Dermis microvascular lymphatic vessel endothelial cell (primary cell): Measurements from ENCODE around the gene SLC24A3. TPM values are rescaled to one million over a fixed set of nuclear protein-coding genes. Genes with fewer than 3 reads are reported as not detected.

ENCODE experiments used
- DNase-seq, 2 donors: peaks; one replicate each; pipeline versions ENCODE4 v3.0.0 to v3.0.0-alpha.2; 2010; ENCODE audit warnings: low read depth in 2 of 2
- total RNA-seq: library from RNA; depleted of rRNA; stranded (reverse); fragments of >200 nt; gene quantifications from 2 replicates; pipeline ENCODE4 v1.2.1, GENCODE V29; 2014

Gene SLC24A3
- total RNA-seq, 1 donor from 2014 or later, result under 0.01 TPM

DNA sequence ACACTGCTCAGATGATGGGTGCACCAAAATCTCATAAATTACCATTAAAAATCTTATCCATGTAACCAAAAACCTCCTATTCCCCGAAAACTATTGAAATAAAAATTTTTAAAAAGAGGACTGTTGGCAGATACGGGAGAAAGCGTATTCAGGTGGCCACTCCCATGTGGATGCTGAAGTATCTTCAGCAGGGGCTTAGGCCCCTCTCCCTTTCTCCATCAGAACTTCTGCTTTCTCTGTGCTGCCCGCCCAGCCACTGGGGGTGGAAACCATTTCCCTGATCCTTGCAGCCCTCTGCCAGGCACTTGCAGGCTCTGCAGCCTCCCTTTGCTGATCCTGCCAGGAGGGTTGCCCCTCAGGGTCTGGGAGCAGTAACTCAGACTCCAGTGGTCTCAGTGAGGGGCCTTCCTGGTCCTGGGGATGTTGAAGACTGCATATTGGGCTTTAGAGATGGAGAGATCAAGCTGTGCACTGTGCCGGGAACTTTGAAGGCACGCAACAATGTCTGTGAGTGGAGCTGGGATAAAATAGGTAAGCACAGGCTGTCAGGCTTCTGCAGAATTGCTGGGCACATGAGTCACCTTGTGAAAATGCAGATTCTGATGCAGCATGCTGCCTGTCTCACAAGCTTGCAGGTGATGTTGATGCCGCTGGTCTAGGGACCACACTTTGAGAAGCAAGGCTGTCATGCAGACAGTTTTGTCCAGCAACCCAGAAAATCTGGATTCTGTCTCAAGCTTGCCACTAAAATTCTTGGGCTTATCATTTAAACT is 59.6 kb downstream of the SLC24A3 start:
- DNase-seq, result no peak

DNA sequence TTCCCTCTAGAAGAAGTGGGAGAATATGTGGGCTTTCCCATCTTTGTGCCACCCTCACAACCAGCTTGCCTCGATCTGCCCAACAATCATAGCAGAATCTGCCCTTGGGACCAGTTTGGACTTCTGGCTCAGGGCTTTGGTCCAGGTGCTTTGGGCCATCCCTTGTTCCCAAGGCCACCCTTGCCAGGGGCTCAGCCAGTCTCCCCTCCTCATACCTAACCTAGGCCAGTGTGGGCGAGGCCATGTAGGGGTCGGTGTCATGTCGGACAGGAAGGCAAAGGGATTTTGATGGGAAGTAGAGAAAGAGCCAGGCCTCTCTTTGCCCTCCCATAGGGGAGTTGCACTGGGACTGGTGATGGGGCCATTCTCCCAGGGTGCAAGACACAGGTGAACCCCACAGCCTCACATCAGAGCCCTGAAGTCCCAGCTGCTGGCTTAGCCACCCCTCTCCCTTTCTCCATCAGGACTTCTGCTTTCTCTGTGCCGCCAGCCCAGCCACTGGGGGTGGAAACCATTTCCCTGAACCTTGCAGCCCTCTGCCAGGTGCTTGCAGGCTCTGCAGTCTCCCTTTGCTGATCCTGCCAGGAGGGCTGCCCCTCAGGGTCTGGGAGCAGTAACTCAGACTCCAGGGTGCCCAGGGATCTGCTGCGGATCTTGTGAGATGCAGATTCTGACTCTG is 60.7 kb downstream of the SLC24A3 start:
- DNase-seq, result no peak

DNA sequence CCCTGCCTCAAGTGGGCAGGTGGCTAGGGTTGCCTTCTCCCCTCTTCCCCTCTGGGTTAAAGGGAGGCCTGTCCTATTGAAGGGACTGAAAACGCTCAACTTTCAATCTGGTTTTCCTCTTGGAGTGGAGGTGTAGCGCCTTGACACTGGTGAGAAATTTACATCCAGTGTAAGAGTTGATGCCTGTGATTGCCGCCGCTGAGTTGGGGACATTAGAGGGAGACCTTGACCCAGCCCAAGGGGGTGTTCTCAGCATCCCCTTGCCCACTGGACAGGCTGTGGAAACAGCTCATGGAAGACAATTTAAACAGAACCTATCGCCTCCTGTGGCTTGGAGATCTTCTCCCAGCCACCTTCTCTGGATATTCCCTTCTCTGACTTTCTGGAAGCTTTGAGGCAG is 61.6 kb downstream of the SLC24A3 start:
- DNase-seq, result no peak

DNA sequence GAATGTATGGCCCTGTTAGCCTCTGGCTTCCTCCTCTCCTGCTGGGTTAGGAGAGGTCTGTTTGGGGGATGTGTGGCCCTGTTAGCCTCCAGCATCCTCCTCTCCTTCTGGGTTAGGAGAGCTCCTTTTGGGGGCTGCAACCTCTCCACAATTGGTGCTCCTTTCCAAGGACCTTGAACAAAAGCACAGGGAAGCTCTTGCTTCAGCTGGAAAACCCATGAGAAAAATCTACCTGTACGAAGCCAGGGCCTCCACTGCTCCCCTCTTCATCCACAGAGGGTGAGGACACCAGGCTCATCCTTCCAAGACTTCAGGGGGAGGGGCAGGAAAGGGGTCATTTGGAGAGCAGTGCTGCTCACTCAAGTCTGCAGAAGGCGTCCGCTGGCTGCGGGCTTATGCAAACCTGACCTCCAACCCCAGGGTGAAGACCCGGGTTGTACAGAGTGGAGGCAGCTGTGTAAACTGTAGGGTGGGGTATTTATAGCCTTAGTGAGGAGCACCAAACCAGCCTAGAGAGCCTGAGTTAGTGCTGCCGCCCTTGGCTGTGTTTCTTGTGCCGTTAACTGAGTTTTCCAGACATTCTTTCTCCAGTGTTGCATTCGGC is 62.1 kb downstream of the SLC24A3 start:
- DNase-seq, result no peak

DNA sequence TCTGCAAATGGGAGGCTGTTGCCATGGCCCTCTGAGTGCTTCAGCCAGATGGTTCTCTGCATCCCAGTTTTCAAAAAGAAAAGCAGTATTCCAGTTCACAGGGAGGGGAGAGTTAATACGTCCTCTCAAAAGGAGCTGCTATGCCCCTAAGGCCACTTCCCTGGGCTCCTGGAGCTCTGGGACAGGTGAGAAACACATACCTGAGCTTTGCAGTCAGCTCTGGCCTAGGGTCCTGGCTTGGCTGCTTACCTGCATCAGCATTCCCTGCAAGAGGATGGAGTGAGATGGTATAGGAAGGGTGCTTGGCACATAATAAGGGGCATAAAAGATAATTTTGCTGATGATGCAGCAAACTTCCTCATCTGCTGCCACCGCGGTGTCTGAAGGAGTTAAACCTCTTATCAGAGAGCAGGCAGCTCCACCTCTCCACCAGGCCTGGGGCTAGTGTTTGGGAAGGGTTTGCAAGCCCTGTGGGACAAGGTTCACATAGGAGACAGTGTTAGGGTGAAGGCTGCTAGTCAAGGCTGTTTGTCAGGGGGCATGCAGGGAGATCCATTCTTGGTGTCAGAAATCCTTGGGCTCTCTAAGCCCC is 62.7 kb downstream of the SLC24A3 start:
- DNase-seq, result no peak

DNA sequence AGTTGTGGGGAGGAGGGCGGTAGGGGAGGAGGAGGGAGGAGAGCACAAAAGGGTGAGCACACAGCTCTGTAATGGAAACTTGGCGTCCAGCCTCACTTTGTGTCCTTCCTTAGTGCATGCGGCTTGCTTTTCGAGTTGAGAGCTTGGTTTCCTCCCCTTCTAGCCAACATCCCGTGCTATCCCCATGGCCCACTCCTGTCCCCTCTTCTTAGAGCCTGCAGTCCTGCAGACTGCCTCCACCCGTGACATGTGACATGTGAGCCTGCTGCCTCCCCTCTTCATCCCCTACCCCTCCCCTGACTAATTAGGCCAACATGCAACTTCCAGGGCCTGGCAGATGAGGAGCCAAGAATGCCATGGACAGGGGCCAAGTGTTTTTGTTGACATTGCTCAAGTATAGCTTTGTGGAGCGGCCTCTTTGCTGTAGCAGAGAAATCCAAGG is 63.2 kb downstream of the SLC24A3 start:
- DNase-seq, result no peak

DNA sequence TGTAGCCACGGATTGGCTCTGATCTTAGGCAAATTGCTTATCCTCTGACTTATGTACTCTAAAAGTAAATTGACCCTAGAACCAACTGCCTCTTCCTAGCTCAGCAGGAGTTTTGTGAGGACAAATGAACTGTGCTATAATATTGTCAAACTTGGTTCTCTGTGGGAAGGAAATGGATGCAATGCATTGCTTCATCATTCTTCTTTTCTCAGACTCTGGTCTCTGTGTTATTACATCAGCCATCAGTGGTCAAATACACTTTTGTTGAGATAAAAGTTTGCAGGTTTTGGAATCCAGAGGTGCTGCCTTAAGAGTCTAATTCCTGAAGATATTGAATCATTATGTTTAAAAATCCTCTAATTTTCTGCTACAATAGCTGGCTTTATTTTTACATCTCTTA is 64.9 kb downstream of the SLC24A3 start:
- DNase-seq, result no peak

DNA sequence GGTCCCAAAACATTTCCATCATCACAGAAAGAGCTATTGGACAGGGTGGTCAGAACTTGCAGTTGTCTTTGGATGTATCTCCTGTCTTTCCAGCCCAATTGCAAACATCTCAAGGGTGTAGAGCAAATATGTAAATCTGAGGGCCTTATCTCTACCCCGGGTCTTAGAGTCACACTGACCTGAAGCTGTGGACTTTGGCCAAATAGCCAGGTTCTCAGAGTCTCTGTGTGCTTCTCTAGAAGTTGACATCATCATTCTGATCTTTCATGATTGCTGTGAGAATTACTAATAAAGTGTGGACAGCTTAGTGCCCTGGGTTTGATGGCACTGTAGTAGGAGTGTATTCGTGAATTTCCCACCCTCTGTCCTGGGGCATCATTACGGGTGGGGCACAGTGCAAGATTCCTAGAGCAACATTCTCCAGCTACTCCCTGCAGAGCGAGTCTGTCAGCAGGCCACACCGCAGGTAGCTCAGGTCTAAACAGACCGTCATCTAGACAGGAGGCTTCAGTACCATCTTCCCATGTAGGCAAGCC is 71.1 kb downstream of the SLC24A3 start:
- DNase-seq, result no peak

DNA sequence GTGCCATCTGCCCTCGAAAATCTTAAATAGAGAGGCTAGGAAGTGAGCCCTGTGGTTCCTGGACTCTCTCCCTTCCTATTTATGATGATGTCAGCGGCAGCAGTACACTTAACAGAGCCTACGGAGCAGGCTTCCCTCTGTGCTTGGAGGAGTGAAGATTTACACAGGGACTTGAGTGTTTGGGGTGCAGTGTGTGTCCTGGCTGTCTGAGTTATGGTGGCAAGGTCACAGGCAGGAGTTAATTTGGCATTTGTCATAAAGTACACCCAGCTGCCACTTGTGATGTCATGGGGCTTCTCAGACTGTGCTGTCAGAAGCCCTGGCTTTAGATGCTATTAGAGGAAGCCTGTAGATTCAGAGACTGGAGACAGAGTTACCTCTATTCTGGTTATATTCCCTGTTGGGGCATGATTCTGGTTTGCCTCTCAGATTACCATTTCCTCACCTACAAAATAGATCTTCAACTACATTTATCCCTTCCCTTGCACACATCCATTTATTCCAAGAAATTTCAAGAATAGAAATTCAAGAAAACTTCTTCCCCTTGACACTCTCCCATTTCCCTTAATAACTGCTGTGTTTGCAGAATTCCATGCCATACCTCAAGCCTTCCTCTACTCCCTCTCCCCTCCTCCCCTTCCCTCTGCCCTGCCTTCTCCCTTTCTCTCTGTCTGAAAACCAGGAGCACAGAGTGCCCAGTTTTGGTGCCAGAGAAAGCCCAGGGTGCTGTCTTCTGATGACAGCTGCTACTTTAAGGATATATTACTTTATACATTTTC is 72.1 kb downstream of the SLC24A3 start:
- DNase-seq, result no peak

DNA sequence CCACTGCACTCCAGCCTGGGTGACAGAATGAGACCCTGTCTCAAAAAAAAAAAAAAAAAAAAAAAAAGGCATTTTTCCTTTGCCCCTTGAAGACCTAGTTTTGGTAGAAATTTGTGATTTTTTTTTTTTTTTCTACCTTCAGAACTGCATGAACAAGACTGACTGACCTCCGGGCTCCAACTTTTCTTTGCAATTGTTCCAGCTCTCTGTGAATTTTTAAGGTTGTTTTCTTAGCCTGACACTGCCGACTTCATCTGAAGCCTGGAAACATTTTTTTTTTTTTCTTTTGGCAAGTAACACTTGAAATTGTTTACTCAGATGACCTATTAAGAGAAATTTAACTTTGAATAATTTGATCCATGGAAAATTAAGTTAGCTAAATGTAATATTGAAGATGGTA is 73.0 kb downstream of the SLC24A3 start:
- no peak for DNase-seq

DNA sequence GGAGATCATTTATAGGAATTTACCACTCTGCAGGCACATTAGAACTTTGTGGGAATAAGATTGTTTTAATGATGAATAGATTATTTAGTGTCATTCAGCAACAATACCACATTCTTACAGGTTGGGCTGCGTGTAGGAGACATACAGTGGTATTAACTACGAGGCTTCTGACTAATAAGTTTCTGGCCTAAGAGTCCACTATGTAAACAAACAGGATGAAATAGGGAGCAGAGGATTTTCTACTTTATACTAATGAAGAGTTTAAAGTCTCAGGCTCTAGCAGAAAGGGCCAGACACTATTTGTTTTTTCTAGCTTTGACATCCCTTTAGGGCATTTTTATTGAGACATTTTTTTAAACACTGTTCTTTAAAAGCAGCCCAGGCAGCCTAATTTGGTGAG is 75.6 kb downstream of the SLC24A3 start:
- DNase-seq, result no peak

DNA sequence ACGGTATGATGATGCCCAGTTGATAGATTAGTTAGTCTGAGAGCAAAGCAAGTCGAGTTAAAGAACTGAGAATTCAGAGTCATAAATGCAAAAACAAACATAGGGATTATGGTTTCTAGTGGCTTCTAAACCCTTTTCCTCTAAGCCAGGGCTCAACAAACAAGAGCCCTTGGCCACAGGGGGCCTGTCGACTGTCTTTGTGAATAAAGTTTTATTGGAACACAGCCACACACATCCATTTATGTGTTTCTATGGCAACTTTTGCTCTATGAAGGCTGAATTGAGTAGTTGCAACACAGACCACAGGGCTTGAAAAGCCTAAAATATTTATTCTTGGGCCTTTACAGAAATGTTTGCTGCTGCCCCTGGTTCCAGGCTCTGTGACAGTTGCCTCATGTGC is 76.2 kb downstream of the SLC24A3 start:
- no peak for DNase-seq

DNA sequence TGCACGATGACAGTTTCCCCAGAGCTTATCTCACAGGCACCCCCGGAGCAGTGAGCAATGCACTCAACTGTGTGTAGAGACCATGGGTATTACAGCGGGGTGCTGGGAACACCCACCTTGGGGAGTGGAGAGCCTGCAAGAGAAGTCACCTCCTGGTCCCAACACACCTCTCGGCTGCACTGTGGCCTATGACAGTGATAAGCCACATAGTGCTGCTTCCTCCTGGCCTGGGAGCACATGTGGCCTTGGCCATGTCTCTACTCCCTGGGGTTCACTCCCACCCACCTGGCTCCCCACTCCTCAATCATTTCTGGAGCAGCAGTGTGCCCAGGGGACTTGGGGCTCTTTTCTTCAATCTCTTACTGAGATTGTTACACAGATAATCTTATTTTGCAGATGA is 77.0 kb downstream of the SLC24A3 start:
- no peak for DNase-seq

DNA sequence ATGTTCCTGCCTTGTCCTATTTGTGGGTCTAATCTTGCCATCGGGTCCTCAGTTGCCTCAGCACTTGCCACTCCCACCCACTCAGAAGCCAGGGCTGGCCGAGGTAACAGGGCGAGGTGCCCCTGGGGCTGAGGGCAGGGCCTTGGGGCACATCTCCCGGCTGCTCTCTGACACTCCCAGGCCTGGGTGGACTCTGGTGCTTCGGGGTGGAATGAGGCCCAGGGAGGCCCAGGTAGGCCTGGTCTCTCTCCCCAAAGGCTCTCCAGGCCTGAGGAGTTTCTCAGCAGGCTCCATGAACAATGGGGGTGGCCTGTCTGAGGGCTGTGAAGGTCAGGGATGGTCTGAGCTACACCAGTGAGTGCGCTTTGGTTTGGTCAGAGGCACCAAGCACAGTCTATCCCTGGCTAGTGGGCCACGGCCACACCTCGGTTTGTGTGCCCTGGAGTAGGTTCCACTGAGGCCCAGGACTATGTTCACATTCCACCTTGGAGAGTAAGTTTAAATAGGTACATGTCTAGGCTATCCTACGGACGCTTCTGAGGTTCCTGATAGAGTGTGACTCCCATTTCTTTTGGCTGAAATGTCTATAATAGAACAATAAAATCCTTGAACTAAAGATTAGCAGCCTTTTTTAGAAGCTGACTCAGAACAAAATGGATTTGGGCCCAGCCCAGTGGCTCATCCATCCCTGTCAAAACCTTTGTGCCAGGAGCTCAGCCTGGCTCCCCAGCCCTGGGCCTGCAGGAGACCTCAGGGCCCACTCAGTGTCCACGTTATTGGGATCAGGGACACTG is 78.8 kb downstream of the SLC24A3 start:
- no peak for DNase-seq

DNA sequence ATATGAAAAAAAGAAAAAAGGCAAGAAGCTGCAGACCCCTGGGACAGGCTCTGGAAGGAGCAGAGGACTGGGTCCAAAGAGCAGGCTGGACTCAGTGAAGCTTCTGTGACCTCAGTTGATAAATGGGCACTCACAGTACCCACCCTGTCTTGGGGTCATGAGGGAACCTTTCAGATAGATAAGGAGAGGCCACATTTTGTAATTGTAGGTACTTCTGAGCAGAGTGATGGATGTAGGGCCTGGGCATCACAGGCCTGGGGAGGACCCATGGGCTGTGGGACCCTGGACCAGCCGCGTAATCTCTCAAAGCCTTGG is 79.3 kb downstream of the SLC24A3 start:
- no peak for DNase-seq

DNA sequence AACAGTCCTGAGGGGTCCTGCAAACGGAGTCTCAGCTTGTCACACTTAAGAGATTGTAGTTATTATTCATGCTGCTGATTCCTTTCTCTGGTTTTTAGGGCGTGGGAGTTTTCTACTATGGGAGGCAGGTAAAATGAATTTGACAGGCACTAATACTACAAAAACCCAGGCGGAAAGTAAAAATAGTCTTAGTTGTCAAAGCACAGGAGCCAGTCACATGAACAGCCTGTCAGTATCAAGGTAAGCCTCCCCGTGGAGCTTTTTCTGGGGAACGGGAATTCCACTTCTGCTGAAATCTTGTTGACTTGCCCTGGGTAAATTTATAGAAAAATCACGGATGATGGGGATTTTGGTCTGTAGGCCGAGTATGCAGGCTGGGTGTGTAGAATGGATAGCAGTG is 79.8 kb downstream of the SLC24A3 start:
- DNase-seq, result no peak

DNA sequence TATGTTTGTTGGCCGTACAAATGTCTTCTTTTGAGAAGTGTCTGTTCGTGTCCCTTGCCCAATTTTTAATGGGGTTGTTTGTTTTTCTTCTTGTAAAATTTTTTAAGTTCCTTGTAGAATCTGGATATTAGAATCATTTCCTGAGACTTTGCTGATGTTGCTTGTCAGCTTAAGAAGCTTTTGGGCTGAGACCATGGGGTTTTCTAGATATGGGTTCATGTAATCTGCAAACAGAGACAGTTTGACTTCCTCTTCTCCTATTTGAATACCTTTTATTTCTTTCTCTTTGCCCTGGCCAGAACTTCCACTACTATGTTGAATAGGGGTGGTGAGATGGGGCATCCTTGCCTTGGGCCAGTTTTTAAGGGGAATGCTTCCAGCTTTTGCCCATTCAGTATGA is 82.6 kb downstream of the SLC24A3 start:
- DNase-seq, result no peak

DNA sequence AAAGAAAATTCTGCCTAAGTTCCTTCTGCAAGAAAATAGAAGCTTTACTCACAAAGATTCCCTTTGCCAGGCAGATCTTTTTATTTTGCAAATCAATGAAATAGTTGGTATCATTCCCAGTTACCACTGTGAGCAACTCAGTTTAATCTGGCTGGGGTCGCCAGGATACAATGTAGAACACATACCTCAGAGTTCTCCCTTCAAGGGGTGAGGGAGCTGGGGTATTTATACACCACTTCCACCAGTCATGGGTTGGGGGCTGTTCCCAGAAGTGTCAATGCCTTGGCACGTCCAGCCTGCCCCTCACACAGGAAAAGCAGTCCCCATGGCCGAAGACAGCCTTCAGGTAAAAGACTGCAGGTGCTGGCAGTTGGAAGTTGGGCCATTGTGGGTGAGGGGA is 86.2 kb downstream of the SLC24A3 start:
- DNase-seq, result no peak

DNA sequence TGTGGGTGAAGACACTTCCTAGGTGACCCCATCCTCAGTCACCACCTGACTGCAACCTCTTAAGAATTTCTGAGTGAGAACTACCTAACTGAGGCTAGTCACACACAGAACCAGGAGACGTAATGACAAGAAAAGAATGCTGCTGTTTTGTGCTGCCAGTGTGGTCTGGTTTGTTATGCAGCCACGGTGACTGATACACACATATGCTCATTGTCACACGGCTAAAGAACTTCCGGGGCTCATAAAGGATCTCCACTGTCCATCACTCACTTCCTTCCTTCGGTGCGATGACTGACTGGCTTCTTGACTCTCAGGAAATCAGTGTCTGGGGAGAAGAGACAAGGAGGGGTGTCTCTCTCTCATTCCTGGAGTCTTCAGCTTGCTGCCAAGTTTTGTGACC is 88.0 kb downstream of the SLC24A3 start:
- no peak for DNase-seq

DNA sequence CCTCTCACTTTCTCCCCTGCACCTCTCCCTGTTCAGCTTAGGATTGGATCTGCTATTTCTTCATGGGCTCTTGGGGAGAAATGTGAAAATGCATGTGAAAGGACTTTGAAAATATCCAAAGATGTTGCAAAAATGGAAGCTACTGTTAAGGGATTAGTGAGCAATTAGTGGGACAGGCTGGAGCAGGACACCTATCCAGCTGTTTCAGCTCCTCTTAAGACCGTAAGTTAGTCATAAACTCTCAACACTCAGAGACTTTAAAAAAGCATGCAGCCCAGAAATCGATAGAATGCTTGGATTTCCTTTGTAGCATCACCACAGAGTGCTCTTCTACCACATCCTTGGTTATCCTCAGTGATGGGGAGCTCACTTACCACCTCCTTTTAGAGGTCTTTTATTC is 88.7 kb downstream of the SLC24A3 start:
- no peak for DNase-seq

DNA sequence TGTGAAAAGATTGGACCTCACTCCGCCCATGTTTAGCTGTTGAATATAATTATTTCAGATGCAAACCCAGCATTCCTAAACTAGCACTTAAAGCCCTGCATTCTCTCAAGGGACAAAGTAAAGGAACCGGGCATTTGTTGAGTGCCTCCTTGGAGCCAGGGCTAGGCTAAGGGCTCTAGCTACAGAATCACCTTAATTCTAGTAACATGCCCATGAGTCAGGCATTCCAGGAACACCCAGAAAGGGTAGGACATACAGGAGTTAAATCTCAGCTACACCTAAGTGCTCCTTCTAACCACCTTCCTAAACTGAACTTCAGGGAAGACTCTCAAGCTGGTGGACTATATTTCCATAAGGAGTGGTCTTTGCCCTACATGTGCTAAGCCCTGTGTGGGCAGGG is 89.4 kb downstream of the SLC24A3 start:
- DNase-seq, result no peak
